H9 (cell line): ENCODE data around the gene MAD1L1. TPM values are rescaled to one million over a fixed set of nuclear protein-coding genes. Genes with fewer than 3 reads are reported as not detected.

Experiments used
- DNase-seq: peaks from one replicate; pipeline ENCODE4 v3.0.0-alpha.2; 2017
- H2AFZ ChIP-seq: one replicate; pipeline ENCODE4 v1.6.1; 2013; ENCODE audit warnings: mild to moderate bottlenecking, low read length, control low read depth, moderate library complexity
- H2AK5ac ChIP-seq: 2 replicates; pipeline ENCODE4 v1.6.1; 2013; ENCODE audit warnings: low read length, control low read depth, mixed read lengths; ENCODE audit not compliant: insufficient read length
- H2BK120ac ChIP-seq: one replicate; pipeline ENCODE4 v1.6.1; 2013; ENCODE audit warnings: low read depth, mild to moderate bottlenecking, low read length, control low read depth, inconsistent platforms; ENCODE audit not compliant: poor library complexity, severe bottlenecking
- H2BK12ac ChIP-seq: 2 replicates; pipeline ENCODE4 v1.6.1; 2013; ENCODE audit warnings: low read length, control low read depth, mixed read lengths, low read depth; ENCODE audit not compliant: insufficient read length
- H2BK15ac ChIP-seq: 2 replicates; pipeline ENCODE4 v1.6.1; 2013; ENCODE audit warnings: low read depth, low read length, control low read depth
- H2BK20ac ChIP-seq: one replicate; pipeline ENCODE4 v1.6.1; 2013; ENCODE audit warnings: low read depth, mild to moderate bottlenecking, low read length, control low read depth, inconsistent platforms; ENCODE audit not compliant: poor library complexity, severe bottlenecking
- H2BK5ac ChIP-seq: 2 replicates; pipeline ENCODE4 v1.6.1; 2013; ENCODE audit warnings: low read length, control low read depth, mixed read lengths; ENCODE audit not compliant: insufficient read length
- H3K14ac ChIP-seq: 2 replicates; pipeline ENCODE4 v1.6.1; 2013; ENCODE audit warnings: low read length, control low read depth; ENCODE audit not compliant: insufficient read depth
- H3K18ac ChIP-seq: 2 replicates; pipeline ENCODE4 v1.6.1; 2013; ENCODE audit warnings: low read depth, mild to moderate bottlenecking, mixed read lengths, low read length, control low read depth; ENCODE audit not compliant: insufficient read length
- H3K23ac ChIP-seq: 2 replicates; pipeline ENCODE4 v1.6.1; 2013; ENCODE audit warnings: low read length, control low read depth, mixed read lengths, low read depth; ENCODE audit not compliant: insufficient read length
- H3K23me2 ChIP-seq: 2 replicates; pipeline ENCODE4 v1.6.1; 2013; ENCODE audit warnings: low read depth, mild to moderate bottlenecking, mixed read lengths, low read length, control low read depth; ENCODE audit not compliant: insufficient read length, poor library complexity, severe bottlenecking
- H3K27ac ChIP-seq: 2 replicates; pipeline ENCODE4 v1.5.1; 2013; ENCODE audit warnings: low read length, control low read depth, mixed read lengths, low read depth; ENCODE audit not compliant: insufficient read length
- H3K27me3 ChIP-seq: 2 replicates; pipeline ENCODE4 v1.6.1; 2013; ENCODE audit warnings: low read length, control low read depth, inconsistent platforms; ENCODE audit not compliant: insufficient read depth
- H3K4ac ChIP-seq: 2 replicates; pipeline ENCODE4 v1.6.1; 2013; ENCODE audit warnings: low read depth, mild to moderate bottlenecking, control low read depth, inconsistent platforms, low read length, moderate library complexity
- H3K4me1 ChIP-seq: 2 replicates; pipeline ENCODE4 v1.6.1; 2013; ENCODE audit warnings: low read length, control low read depth, inconsistent platforms; ENCODE audit not compliant: insufficient read depth
- H3K4me2 ChIP-seq: 2 replicates; pipeline ENCODE4 v1.6.1; 2013; ENCODE audit warnings: low read length, control low read depth, mixed read lengths; ENCODE audit not compliant: insufficient read length, insufficient read depth
- H3K56ac ChIP-seq: 2 replicates; pipeline ENCODE4 v1.6.1; 2013; ENCODE audit warnings: low read depth, mild to moderate bottlenecking, mixed read lengths, low read length, control low read depth; ENCODE audit not compliant: insufficient read length
- H3K79me1 ChIP-seq: 2 replicates; pipeline ENCODE4 v1.6.1; 2013; ENCODE audit warnings: low read depth, mild to moderate bottlenecking, moderate library complexity, low read length, control low read depth, inconsistent platforms; ENCODE audit not compliant: insufficient read depth, poor library complexity, severe bottlenecking
- H3K79me2 ChIP-seq: 2 replicates; pipeline ENCODE4 v1.6.1; 2013; ENCODE audit warnings: low read length, control low read depth, inconsistent platforms; ENCODE audit not compliant: insufficient read depth
- H3K9ac ChIP-seq: 2 replicates; pipeline ENCODE4 v1.6.1; 2013; ENCODE audit warnings: low read length, control low read depth, mixed read lengths; ENCODE audit not compliant: insufficient read length; ENCODE audit errors: extremely low read depth
- H3K9me3 ChIP-seq: one replicate; pipeline ENCODE4 v1.6.1; 2013; ENCODE audit warnings: low read depth, low read length, inconsistent platforms; ENCODE audit not compliant: control insufficient read depth
- H3T11ph ChIP-seq: one replicate; pipeline ENCODE4 v1.6.1; 2013; ENCODE audit warnings: mild to moderate bottlenecking, low read length, control low read depth, inconsistent platforms
- H4K20me1 ChIP-seq: one replicate; pipeline ENCODE4 v1.6.1; 2013; ENCODE audit not compliant: control insufficient read depth, insufficient read length, insufficient read depth
- H4K5ac ChIP-seq: 2 replicates; pipeline ENCODE4 v1.6.1; 2013; ENCODE audit warnings: low read depth, mild to moderate bottlenecking, mixed read lengths, low read length, control low read depth; ENCODE audit not compliant: insufficient read length
- H4K8ac ChIP-seq: replicated peaks from 2 replicates; pipeline ENCODE4 v1.6.1; 2013; ENCODE audit warnings: low read length, control low read depth, mixed read lengths, low read depth; ENCODE audit not compliant: insufficient read length
- H4K91ac ChIP-seq: 2 replicates; pipeline ENCODE4 v1.6.1; 2013; ENCODE audit warnings: low read depth, mild to moderate bottlenecking, moderate library complexity, mixed read lengths, low read length, control low read depth; ENCODE audit not compliant: insufficient read length
- H3K27ac Mint-ChIP-seq, 3 experiments: 2 replicates in 2 of 3; 3 replicates in 1 of 3; pipeline ENCODE4 v1.8.0; 2020 to 2021; ENCODE audit warnings: mixed read lengths in 3 of 3, mild to moderate bottlenecking in 1 of 3, moderate library complexity in 1 of 3
- H3K27me3 Mint-ChIP-seq: 2 replicates; pipeline ENCODE4 v1.8.0; 2021; ENCODE audit warnings: low read depth, mild to moderate bottlenecking, moderate library complexity, mixed read lengths
- H3K36me3 Mint-ChIP-seq, 3 experiments: 2 replicates in 2 of 3; 3 replicates in 1 of 3; pipeline ENCODE4 v1.8.0; 2020 to 2021; ENCODE audit warnings: low read depth in 3 of 3, mixed read lengths in 3 of 3; ENCODE audit not compliant: insufficient read depth in 1 of 3
- H3K4me1 Mint-ChIP-seq, 2 experiments: 2 replicates each; pipeline ENCODE4 v1.8.0; 2020; ENCODE audit warnings: mixed read lengths in 2 of 2
- H3K4me3 Mint-ChIP-seq, 2 experiments: 2 replicates in 1 of 2; 3 replicates in 1 of 2; pipeline ENCODE4 v1.8.0; 2020 to 2021; ENCODE audit warnings: mild to moderate bottlenecking in 2 of 2, mixed read lengths in 2 of 2, moderate library complexity in 1 of 2
- H3K9me3 Mint-ChIP-seq, 2 experiments: 2 replicates in 1 of 2; 3 replicates in 1 of 2; pipeline ENCODE4 v1.8.0; 2020; ENCODE audit warnings: mild to moderate bottlenecking in 2 of 2, mixed read lengths in 2 of 2, moderate library complexity in 1 of 2
- WGBS: extraction: QIAGEN DNeasy Blood & Tissue Kit; methylation state at CpG from one replicate; pipeline ENCODE4 v1.1.7; 2013; ENCODE audit warnings: missing lambda C conversion rate, low lambda C conversion rate, mixed read lengths; ENCODE audit not compliant: insufficient read length; ENCODE audit errors: extremely low coverage; 5-methylcytosine and 5-hydroxymethylcytosine counted together
- total RNA-seq: library from RNA; stranded (reverse); gene quantifications from 2 replicates; pipeline ENCODE4 v1.2.1, GENCODE V29; 2021
- TF ChIP-seq, protein P1 (sequence below): fragments of 200-600 bp; sonication (generic); conservative IDR thresholded peaks from 3 replicates; pipeline ENCODE4 v1.8.0; 2021; ENCODE audit warnings: antibody characterized with exemption, mild to moderate bottlenecking

Gene MAD1L1
- total RNA-seq, 1 experiment from 2014 or later = 39.0 TPM

DNA sequence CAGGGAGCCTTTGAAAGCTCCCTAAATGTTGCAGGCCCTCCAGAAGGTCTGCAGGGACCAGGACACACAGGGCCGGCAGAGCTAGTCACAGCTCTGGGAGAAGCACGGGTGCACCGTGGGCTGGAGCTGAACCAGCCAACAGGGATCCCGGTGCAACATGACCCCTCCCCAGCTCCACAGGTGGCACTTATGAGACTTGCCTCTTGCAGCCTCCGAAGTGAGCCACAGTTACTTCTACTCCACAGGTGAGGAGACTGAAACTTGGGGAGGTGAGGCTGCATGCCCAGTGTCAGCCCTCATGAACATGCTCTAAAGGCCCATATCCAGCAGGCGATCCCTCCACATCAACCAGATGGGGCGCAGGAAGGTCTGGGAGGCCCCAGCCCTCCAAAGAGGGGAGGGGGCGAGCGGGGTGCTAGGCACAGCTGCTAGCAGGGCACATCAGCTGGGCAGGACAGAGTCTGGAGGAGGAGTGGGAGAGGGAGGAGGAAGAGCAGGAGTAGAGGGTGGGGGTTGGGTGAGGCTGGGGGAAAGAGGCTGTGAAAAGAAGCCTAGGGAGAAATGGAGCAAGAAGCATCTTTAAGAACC, 338.3 kb downstream of the MAD1L1 start:
- H3K14ac ChIP-seq = no peak overlapping the region; the same call in 1 of the 2 replicates
- H3K4me2 ChIP-seq = no peak overlapping the region
- H3K56ac ChIP-seq = no peak overlapping the region
- no CpG with 5 or more reads among the region's 9 CpGs for WGBS
- no peak overlapping the region for H4K91ac ChIP-seq
- TF ChIP-seq, protein P1, sequence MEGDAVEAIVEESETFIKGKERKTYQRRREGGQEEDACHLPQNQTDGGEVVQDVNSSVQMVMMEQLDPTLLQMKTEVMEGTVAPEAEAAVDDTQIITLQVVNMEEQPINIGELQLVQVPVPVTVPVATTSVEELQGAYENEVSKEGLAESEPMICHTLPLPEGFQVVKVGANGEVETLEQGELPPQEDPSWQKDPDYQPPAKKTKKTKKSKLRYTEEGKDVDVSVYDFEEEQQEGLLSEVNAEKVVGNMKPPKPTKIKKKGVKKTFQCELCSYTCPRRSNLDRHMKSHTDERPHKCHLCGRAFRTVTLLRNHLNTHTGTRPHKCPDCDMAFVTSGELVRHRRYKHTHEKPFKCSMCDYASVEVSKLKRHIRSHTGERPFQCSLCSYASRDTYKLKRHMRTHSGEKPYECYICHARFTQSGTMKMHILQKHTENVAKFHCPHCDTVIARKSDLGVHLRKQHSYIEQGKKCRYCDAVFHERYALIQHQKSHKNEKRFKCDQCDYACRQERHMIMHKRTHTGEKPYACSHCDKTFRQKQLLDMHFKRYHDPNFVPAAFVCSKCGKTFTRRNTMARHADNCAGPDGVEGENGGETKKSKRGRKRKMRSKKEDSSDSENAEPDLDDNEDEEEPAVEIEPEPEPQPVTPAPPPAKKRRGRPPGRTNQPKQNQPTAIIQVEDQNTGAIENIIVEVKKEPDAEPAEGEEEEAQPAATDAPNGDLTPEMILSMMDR = no peak
- H3K36me3 Mint-ChIP-seq = peaks cover 0 to 3% (median 0%) of the 10 kb centered on the region in 3 experiments; a peak in 3 of 7 replicates
- H3K23ac ChIP-seq = no peak overlapping the region
- H2AFZ ChIP-seq = no peak overlapping the region
- H4K20me1 ChIP-seq = no peaks in the 10 kb centered on the region
- no peak overlapping the region for H2BK12ac ChIP-seq
- H2BK120ac ChIP-seq = no peak overlapping the region
- no peaks in the 10 kb centered on the region; the same call in 1 of the 2 replicates for H3K27me3 Mint-ChIP-seq
- peak overlapping the region in 2 of 3 experiments; percentile 67 to 92; a peak in 3 of 7 replicates for H3K27ac Mint-ChIP-seq
- H3K4me3 Mint-ChIP-seq = no peak overlapping the region
- H3K4me1 Mint-ChIP-seq = peaks cover 0 to 3% of the 10 kb centered on the region in 2 experiments; a peak in 1 of 4 replicates
- H3K27me3 ChIP-seq = no peaks in the 10 kb centered on the region
- H3K79me1 ChIP-seq = no peaks in the 10 kb centered on the region
- H3K18ac ChIP-seq = no peak overlapping the region
- no peak overlapping the region for H3K4ac ChIP-seq
- H3K9ac ChIP-seq = no peak overlapping the region
- no peak overlapping the region for H2BK20ac ChIP-seq
- no peaks in the 10 kb centered on the region for H3K79me2 ChIP-seq
- no peak for DNase-seq
- H3K9me3 ChIP-seq = no peaks in the 10 kb centered on the region
- H4K8ac ChIP-seq = no peak overlapping the region
- no peaks in the 10 kb centered on the region for H3K9me3 Mint-ChIP-seq
- no peak overlapping the region for H2BK15ac ChIP-seq
- H3K4me1 ChIP-seq = no peaks in the 10 kb centered on the region
- H2BK5ac ChIP-seq = no peak overlapping the region
- H3K23me2 ChIP-seq = no peaks in the 10 kb centered on the region
- H3K27ac ChIP-seq = no peak overlapping the region
- H4K5ac ChIP-seq = no peak overlapping the region
- H2AK5ac ChIP-seq = no peak overlapping the region
- H3T11ph ChIP-seq = no peak overlapping the region
